Caco-2 (cell line): ENCODE measurements around the gene ADAP2. TPM values are rescaled to one million over a fixed set of nuclear protein-coding genes. Genes with fewer than 3 reads are reported as not detected.

ENCODE experiments used
- BruUV-seq: library from RNA; stranded (reverse); fragments of 400-500 nt; replicated peaks from 2 replicates; lab custom pipeline; 2021; lab: Mats Ljungman, UMichigan
- CTCF ChIA-PET: fragments of 300-600 bp; sonication (Branson Sonifier 250); formaldehyde crosslinking; loops from one replicate; lab custom pipeline; 2022; ENCODE audit warnings: antibody characterized with exemption; lab: Charles Lee
- POLR2A ChIA-PET: fragments of 300-600 bp; sonication (Branson Sonifier 250); formaldehyde crosslinking; loops from one replicate; lab custom pipeline; 2022; ENCODE audit warnings: antibody characterized with exemption; lab: Charles Lee
- DNase-seq, 2 experiments: peaks; one replicate each; pipeline versions ENCODE4 v3.0.0 to v3.0.0-alpha.2; 2020 to 2022
- H3K27me3 ChIP-seq: replicated peaks from 2 replicates; pipeline ENCODE4 v1.6.0; 2011; ENCODE audit warnings: low read length; ENCODE audit not compliant: control insufficient read depth, insufficient read depth
- H3K36me3 ChIP-seq: 2 replicates; pipeline ENCODE4 v1.5.1; 2011; ENCODE audit warnings: low read length; ENCODE audit not compliant: control insufficient read depth, insufficient read depth
- H3K4me1 ChIP-seq: fragments of 250-450 bp; sonication (Bioruptor Pico); 2 replicates; pipeline ENCODE4 v1.5.1; 2020; ENCODE audit warnings: mild to moderate bottlenecking
- H3K4me3 ChIP-seq: 2 replicates; pipeline ENCODE4 v1.5.1; 2011; ENCODE audit warnings: low read depth, mild to moderate bottlenecking, control low read depth, low read length
- H3K9me3 ChIP-seq: fragments of 250-450 bp; sonication (Bioruptor Pico); 2 replicates; pipeline ENCODE4 v1.5.1; 2020; ENCODE audit warnings: mild to moderate bottlenecking, moderate library complexity
- H3K27ac Mint-ChIP-seq: one replicate; pipeline ENCODE4 v1.8.0; 2022; ENCODE audit warnings: mixed read lengths; ENCODE audit not compliant: unreplicated experiment
- H3K27me3 Mint-ChIP-seq: one replicate; pipeline ENCODE4 v1.8.0; 2022; ENCODE audit warnings: mixed read lengths; ENCODE audit not compliant: insufficient read depth, unreplicated experiment
- H3K36me3 Mint-ChIP-seq: one replicate; pipeline ENCODE4 v1.8.0; 2022; ENCODE audit warnings: mild to moderate bottlenecking, mixed read lengths; ENCODE audit not compliant: insufficient read depth, unreplicated experiment
- H3K4me1 Mint-ChIP-seq: one replicate; pipeline ENCODE4 v1.8.0; 2022; ENCODE audit warnings: low read depth, mixed read lengths; ENCODE audit not compliant: unreplicated experiment
- H3K4me3 Mint-ChIP-seq: one replicate; pipeline ENCODE4 v1.8.0; 2022; ENCODE audit warnings: mild to moderate bottlenecking, moderate library complexity, mixed read lengths; ENCODE audit not compliant: unreplicated experiment
- H3K9me3 Mint-ChIP-seq: one replicate; pipeline ENCODE4 v1.8.0; 2022; ENCODE audit warnings: mixed read lengths; ENCODE audit not compliant: unreplicated experiment
- intact Hi-C: fragments of 100-400 bp; cut with micrococcal nuclease; formaldehyde crosslinking; loops from one replicate; pipeline ENCODE4 v1.10.0; 2022; ENCODE audit not compliant: unreplicated experiment
- total RNA-seq: library from RNA; stranded (reverse); gene quantifications from 2 replicates; pipeline ENCODE4 v1.2.3, GENCODE V29; 2022
- TF ChIP-seq, protein P1 (sequence below), 2 experiments: fragments of 200-600 bp in 1 of 2; IDR thresholded peaks; 1 replicate in 1 of 2; 2 replicates in 1 of 2; pipeline versions ENCODE4 v1.5.1 to v1.8.0; 2011 to 2022; ENCODE audit warnings: antibody characterized with exemption in 1 of 2, control low read depth in 1 of 2, inconsistent platforms in 1 of 2, low read depth in 1 of 2, low read length in 1 of 2, mild to moderate bottlenecking in 1 of 2, moderate library complexity in 1 of 2; ENCODE audit not compliant: insufficient read depth in 1 of 2, severe bottlenecking in 1 of 2, unreplicated experiment in 1 of 2

The ADAP2 gene
- total RNA-seq, 1 experiment from 2014 or later: 3.1 TPM

GRCh38 chr17:30924341-30924740 lies 2.6 kb downstream of the ADAP2 start:
- H3K27me3 ChIP-seq: no peaks in the 10 kb centered on the region; the same call in 1 of the 2 replicates
- no peaks in the 10 kb centered on the region for H3K4me1 ChIP-seq
- no peaks in the 10 kb centered on the region for H3K36me3 ChIP-seq
- H3K4me3 ChIP-seq: no peak overlapping the region
- Mint-ChIP-seq H3K4me3 (no peak overlapping the region), H3K9me3 (no peaks in the 10 kb centered on the region), H3K4me1 (peaks cover 18% of the 10 kb centered on the region), H3K36me3 (peaks cover 6% of the 10 kb centered on the region), H3K27ac (no peak overlapping the region), H3K27me3 (peaks cover 13% of the 10 kb centered on the region)
- peak in 1 of 2 experiments; percentile 9 for DNase-seq
- POLR2A ChIA-PET: no interaction called here
- H3K9me3 ChIP-seq: no peaks in the 10 kb centered on the region
- BruUV-seq: no TSS peak
- TF ChIP-seq, protein P1, sequence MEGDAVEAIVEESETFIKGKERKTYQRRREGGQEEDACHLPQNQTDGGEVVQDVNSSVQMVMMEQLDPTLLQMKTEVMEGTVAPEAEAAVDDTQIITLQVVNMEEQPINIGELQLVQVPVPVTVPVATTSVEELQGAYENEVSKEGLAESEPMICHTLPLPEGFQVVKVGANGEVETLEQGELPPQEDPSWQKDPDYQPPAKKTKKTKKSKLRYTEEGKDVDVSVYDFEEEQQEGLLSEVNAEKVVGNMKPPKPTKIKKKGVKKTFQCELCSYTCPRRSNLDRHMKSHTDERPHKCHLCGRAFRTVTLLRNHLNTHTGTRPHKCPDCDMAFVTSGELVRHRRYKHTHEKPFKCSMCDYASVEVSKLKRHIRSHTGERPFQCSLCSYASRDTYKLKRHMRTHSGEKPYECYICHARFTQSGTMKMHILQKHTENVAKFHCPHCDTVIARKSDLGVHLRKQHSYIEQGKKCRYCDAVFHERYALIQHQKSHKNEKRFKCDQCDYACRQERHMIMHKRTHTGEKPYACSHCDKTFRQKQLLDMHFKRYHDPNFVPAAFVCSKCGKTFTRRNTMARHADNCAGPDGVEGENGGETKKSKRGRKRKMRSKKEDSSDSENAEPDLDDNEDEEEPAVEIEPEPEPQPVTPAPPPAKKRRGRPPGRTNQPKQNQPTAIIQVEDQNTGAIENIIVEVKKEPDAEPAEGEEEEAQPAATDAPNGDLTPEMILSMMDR (IDR thresholded peaks at IDR 0.05; ENCODE audit: insufficient read depth in 1 of 2, low read depth in 1 of 2, low read length in 1 of 2, severe bottlenecking in 1 of 2, unreplicated experiment in 1 of 2): no peak
- CTCF ChIA-PET: interaction anchor here (0.7 kb wide), 1 partner anchor 24 kb away, joined by 3 read pairs; no protein-coding TSS in a partner anchor
- intact Hi-C loops: loop anchor here (10.0 kb wide), 1 partner anchor 80 kb away; no protein-coding TSS in a partner anchor

DNA sequence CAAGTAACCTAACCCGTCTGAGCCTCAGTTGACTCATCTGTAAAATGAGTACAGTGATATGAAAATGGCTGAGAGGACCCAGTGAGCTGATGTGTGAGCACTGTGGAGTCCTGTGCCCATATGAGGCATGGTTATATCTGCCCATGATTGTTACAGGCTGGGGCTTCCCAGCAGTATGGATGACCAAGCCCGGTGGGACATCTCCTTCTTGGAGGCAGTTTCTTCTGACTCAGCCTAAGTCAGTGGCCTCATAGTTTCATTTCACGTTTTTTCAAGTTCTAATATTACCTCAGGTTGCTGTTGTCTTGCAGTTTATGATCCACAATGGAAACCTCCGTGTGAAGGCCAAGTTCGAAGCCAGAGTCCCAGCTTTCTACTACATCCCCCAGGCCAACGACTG lies 4.8 kb downstream of the ADAP2 start:
- Mint-ChIP-seq H3K27me3 (peaks cover 8% of the 10 kb centered on the region), H3K36me3 (peaks cover 6% of the 10 kb centered on the region), H3K4me3 (no peak overlapping the region), H3K9me3 (no peaks in the 10 kb centered on the region), H3K4me1 (peaks cover 8% of the 10 kb centered on the region), H3K27ac (no peak overlapping the region)
- ChIA-PET POLR2A (no interaction called here), CTCF (no interaction called here)
- H3K36me3 ChIP-seq: no peaks in the 10 kb centered on the region
- no peak overlapping the region for H3K4me3 ChIP-seq
- BruUV-seq: no TSS peak
- no peaks in the 10 kb centered on the region for H3K4me1 ChIP-seq
- no peaks in the 10 kb centered on the region for H3K9me3 ChIP-seq
- TF ChIP-seq, protein P1 (IDR thresholded peaks at IDR 0.05; ENCODE audit: insufficient read depth in 1 of 2, low read depth in 1 of 2, low read length in 1 of 2, severe bottlenecking in 1 of 2, unreplicated experiment in 1 of 2): no peak
- no peaks in the 10 kb centered on the region; the same call in 1 of the 2 replicates for H3K27me3 ChIP-seq
- intact Hi-C loops: loop anchor here (10.0 kb wide), 1 partner anchor 78 kb away; no protein-coding TSS in a partner anchor
- no peak for DNase-seq

- POLR2A ChIA-PET: interaction anchor here (0.7 kb wide), 1 partner anchor 271 kb away, joined by 4 read pairs; no protein-coding TSS in a partner anchor
- no TSS peak for BruUV-seq
- TF ChIP-seq, protein P1 (IDR thresholded peaks at IDR 0.05; ENCODE audit: insufficient read depth in 1 of 2, low read depth in 1 of 2, low read length in 1 of 2, severe bottlenecking in 1 of 2, unreplicated experiment in 1 of 2): no peak
Observed at GRCh38 chr17:30927756-30928155, 6.0 kb downstream of the ADAP2 start.

More at GRCh38 chr17:30927756-30928155, 6.0 kb downstream of the ADAP2 start:
- Mint-ChIP-seq H3K9me3 (no peaks in the 10 kb centered on the region), H3K4me1 (peaks cover 3% of the 10 kb centered on the region), H3K4me3 (no peak overlapping the region), H3K27ac (no peak overlapping the region), H3K36me3 (peaks cover 3% of the 10 kb centered on the region), H3K27me3 (peaks cover 5% of the 10 kb centered on the region)
- intact Hi-C loops: loop anchor here (10.0 kb wide), 1 partner anchor 77 kb away; no protein-coding TSS in a partner anchor
- Histone ChIP-seq H3K4me3 (no peak overlapping the region), H3K9me3 (no peaks in the 10 kb centered on the region), H3K36me3 (no peaks in the 10 kb centered on the region), H3K4me1 (no peaks in the 10 kb centered on the region), H3K27me3 (no peaks in the 10 kb centered on the region)
- CTCF ChIA-PET: no interaction called here
- DNase-seq: no peak
